GM12801 (cell line): ENCODE measurements around the gene ATXN2L.

Experiments
- CTCF ChIP-seq: IDR thresholded peaks from one replicate; pipeline ENCODE4 v1.5.1; 2011; ENCODE audit warnings: control low read depth; ENCODE audit not compliant: insufficient read length; ENCODE audit errors: extremely low read depth

The ATXN2L gene

GRCh38 chr16:28829747-28830146, 6.9 kb downstream of the ATXN2L start:
- no peak for TF ChIP-seq CTCF

GRCh38 chr16:28830531-28830930, 7.7 kb downstream of the ATXN2L start:
- no peak for TF ChIP-seq CTCF

- TF ChIP-seq CTCF: no peak
Measured at GRCh38 chr16:28834349-28834748, 11.6 kb downstream of the ATXN2L start.

GRCh38 chr16:28834873-28835863, 12.4 kb downstream of the ATXN2L start:
- no peak for TF ChIP-seq CTCF

GRCh38 chr16:28835864-28836760, 13.3 kb downstream of the ATXN2L start:
- TF ChIP-seq CTCF: no peak

- TF ChIP-seq CTCF: no peak
Measured at GRCh38 chr16:28836761-28837064, 13.9 kb downstream of the ATXN2L start.
